NT2/D1 (cell line): ENCODE results near the gene APPL2.

Source experiments
- SUZ12 ChIP-seq: IDR thresholded peaks from 2 replicates; pipeline ENCODE4 v1.6.1; 2011; ENCODE audit not compliant: insufficient read length, insufficient read depth; ENCODE audit errors: extremely low read depth
- YY1 ChIP-seq: IDR thresholded peaks from 2 replicates; pipeline ENCODE4 v1.6.1; 2011; ENCODE audit not compliant: insufficient read length, insufficient read depth
- ZNF274 ChIP-seq: IDR thresholded peaks from 2 replicates; pipeline ENCODE4 v1.6.1; 2011; ENCODE audit warnings: mild to moderate bottlenecking, low read depth, low read length

DNA sequence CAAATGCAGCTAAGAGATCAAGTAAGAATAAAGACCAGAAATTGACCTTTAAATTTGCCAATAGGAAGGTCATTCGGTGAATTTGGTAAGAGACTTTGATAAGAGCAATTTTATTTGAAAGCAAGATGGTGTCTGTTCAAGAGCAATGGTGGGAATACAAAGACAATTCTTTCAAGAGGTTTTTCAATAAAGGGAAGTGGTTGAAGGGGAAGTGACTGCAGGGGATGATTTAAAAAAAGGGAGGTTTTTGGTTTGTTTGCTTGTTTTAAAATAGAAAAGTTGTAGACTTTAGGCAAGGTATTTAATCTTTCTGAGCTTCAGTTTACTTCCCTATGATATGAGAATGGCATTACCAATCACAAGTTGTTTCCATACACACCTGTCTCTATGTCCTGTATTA, 4.3 kb upstream of the APPL2 start:
- TF ChIP-seq ZNF274 (no peak), YY1 (no peak), SUZ12 (no peak)
